Activated naive CD4-positive, alpha-beta T cell (primary cell): ENCODE data around the gene ZNF732.
"Not testable (repeated sequence)": the region's sequence is repeated elsewhere in the genome, so short reads cannot be mapped to it uniquely, and the experiment has no call there.

Source experiments
- DNase-seq, 4 experiments: peaks; one replicate each; lab custom pipeline; 2025; lab: John Stamatoyannopoulos, UW

The ZNF732 gene

DNA sequence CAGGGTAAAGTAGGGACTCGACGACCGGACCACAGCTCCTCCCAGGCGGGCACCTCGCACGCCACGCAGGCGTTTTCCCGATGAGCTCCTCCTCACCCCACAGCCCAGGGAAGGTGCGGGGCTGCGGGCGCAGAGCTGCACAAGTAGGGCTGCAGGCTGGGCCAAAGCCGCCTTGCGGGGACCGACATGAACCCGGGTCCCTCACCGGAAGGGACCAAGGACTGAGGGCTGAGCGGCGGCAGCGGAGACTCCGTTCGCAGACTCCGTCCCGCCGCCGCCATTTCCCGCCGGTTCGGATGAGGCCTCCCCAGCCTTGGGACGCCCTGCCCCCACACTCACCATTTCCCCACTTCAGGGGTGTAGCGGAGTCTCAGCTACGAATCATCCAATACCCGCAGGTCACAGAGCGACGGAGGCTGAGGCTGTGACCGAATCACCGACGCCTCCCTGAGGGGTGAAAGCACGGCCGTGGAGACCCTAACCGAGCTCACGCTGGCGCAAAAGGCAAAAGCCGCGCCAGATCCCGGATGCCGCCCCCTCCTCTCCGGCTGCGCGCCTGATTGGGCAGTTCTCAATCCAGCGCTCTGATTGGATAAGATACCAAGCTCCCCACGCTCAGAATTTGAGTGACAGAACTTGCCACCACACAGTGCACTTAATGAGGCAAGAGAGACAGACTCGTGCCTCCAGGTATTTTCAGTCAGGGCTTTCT is at the start of gene ZNF732:
TSS of gene ZNF732 (minus strand) at position 506 of the 712 bp plus-strand sequence. CDS start at position 342, 164 bp downstream.
- no peak for DNase-seq

DNA sequence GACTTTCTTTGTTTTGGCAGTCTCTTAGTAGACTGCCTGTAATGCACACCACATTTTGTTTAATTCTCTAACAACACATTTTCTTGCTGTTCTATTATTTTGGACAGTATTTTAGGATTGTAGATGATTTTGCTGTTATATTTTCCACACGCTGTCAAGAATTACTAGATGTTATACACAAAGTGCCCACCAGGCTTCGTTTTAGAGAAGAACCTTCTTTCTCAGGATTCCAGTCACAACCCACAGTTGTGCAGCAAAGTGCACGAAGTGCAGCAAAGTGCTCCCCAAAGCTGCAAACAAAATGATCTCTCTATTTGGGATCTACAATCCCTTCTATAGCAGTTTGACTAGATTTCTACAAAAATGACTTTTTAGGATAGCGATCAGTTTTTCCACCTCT is 34.7 kb upstream of the ZNF732 start:
- no peak for DNase-seq

- DNase-seq: no peak
These were observed 33.5 kb upstream of the ZNF732 start for GRCh38 chr4:338759-339097.

- DNase-seq: peak in 3 of 4 experiments; percentile 37 to 68 (median 64)
These were observed 32.9 kb upstream of the ZNF732 start for GRCh38 chr4:337932-338758.

- peak; percentile 80 to 86 (median 82) for DNase-seq
These were observed 32.1 kb upstream of the ZNF732 start, which contains the start of gene ZNF141 for GRCh38 chr4:337143-337931. ZNF141 (plus strand) TSS chr4:337814; CDS start chr4:337984, 170 bp downstream.

GRCh38 chr4:336893-337142 is 31.5 kb upstream of the ZNF732 start:
- peak in 1 of 4 experiments; percentile 47 for DNase-seq

DNA sequence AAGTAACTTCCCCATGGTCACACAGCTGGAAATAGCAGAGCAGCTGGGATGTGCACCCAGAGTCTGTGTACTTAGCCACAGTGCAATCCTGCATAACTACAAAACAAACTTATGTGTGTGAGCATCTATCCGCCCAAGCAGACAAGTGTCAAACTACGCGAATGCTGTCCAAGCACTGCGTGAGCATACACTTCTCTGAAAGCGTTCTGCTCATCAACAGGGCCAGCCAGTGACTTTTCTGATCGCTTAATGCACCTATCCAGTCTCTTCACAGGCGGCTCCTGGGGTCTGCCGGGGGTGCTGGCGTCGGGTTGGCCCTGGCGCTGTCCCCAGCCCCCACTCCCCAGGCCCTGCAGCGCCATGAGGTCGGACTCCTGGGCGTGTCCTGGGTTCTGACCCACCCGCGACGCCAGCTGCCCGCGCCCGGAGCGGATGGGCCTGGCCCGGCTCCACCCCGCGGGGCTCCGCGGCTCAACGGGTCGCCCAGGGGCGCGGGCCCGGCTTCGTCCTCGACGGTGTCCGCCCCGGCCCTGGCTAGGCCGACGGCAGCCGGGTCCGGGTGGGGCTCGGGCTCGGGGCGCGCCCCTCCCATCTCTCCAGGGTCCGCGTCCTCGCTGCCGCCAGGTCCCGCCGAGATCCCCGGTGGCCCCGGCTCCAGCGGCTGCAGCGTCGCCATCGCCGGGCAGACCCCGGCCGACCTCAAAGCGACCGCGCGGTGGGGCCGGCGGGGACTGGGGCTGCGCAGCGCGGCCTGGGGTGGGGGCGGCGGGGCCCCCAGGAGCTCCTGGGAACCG is 31.0 kb upstream of the ZNF732 start:
- DNase-seq: no peak

GRCh38 chr4:335515-335914 is 30.2 kb upstream of the ZNF732 start:
- no peak for DNase-seq

DNA sequence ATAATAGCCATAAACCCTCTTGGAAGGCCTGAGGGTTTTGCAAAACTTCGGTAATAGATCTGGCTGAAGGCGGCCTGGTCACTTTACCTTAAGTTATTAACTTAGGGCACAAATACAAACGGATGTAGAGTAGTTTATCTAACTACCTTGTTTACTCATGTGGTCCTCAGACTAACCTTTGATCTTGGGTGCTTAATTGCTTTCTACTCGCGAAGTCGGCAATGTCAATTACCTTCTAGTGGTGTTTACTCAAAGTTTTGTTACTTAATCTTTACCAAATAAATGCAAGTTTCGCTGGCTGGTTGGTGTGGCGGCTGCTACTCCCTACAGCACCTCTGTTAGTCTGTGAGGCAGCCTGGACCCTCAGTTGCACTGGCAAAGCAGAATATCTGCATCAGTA is 23.5 kb upstream of the ZNF732 start:
- DNase-seq: no peak

DNA sequence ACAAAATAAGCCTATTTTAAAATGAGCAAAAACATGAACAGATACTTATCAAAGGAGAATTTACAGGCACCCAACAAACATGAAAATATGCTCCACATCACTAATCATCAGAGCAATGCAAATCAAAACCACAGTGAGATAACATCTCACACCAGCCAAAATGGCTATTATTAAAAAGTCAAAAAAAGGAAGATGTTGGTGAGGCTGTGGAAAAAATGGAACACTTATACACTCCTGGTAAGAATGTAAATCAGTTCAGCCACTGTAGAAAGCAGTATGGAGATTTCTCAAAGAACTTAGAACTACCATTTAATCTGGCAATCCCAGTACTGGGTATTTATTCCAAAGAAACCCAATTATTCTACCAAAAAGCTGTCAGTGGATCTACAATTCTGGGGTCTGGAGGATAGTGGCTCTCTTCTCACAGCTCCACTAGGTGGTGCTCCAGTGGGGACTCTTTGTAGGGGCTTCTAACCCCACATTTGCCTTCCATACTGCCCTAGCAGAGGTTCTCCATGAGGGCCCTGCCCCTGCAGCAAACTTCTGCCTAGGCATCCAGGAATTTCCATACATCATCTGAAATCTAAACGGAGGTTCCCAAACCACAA is 9.1 kb upstream of the ZNF732 start:
- no peak for DNase-seq

- no peak for DNase-seq
These were observed 4.5 kb upstream of the ZNF732 start for GRCh38 chr4:309807-310206.

DNA sequence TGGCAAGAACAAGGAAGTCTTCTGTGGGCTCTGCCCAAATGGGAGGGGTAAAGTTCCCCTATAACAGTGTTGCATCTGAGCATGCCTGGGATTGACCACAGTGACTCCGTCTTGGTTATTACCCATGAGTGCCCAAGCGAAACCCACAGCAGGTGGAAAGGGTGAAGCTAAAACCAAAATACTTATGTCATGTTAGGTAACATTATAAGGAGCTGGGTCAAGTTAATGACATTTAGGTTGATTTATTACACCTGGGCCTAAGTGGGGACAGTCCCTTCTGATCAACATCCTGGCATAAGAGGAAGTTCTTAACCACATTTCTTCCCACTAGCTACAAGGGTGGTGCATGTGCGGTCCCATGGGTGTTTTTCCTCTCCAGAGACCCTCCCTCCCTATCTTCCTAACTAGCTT is 1.3 kb upstream of the ZNF732 start:
- no peak for DNase-seq

- not testable (repeated sequence) for DNase-seq
These were observed 758 bp downstream of the ZNF732 start for GRCh38 chr4:304516-304915.

DNA sequence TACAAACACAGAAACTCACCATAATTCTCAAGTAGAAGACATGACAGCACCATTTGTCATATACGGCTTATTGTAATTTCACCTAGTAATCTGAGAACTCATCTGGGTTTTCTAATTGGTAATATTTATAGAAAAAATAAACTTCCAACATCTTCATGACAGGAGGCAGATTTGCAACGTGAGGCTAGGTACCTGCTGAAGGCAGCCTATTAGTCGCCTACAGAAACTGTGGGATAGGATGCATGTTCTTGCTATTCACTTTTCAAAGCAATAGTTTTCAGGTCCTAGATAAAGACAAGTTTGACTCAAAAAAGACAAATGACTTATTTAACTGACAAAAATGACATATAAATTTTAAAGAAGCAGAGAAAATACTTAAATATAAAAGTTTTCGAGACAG is 2.9 kb downstream of the ZNF732 start:
- DNase-seq: no peak

DNA sequence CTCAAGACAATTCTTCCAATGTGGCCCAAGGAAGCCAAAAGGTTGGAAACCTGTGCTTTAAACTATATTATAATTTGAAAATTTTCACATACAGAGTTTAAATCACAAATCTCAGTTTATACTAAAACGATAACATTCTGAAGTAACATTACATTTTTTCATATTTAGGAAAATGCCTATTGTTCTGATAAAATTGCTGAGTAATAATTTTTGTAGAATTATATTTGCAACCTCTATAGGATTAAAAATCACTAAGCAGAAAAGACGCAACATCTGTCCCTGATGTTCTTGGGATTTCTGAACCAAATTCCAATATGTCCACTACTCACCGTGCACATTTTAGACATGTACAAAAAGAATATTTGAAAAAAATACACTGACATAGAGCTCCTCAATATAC is 10.5 kb downstream of the ZNF732 start:
- no peak for DNase-seq

DNA sequence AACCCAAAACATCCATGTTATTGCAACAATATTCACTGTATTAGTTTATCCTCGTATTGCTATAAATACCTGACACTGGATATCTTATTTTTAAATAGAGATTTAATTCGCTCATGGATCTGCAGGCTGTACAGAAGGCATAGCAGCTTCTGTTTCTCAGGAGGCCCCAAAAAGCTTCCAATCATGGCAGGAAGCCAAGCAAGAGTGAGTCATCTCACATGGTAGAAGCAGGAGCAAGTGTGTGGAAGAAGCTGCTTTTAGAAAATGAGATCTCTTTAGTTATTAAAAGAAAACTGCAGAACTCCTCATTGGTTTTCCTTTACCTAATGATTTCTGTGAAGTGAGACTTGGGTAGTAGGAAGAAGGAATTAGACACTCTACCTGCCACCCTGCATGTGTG is 16.4 kb downstream of the ZNF732 start:
- no peak for DNase-seq

- DNase-seq: no peak
These were observed 31.8 kb downstream of the ZNF732 start for GRCh38 chr4:273309-274017.

GRCh38 chr4:271492-272103 is 33.7 kb downstream of the ZNF732 start:
- DNase-seq: no peak

GRCh38 chr4:259240-259639 is 46.0 kb downstream of the ZNF732 start:
- DNase-seq: not testable (repeated sequence)

DNA sequence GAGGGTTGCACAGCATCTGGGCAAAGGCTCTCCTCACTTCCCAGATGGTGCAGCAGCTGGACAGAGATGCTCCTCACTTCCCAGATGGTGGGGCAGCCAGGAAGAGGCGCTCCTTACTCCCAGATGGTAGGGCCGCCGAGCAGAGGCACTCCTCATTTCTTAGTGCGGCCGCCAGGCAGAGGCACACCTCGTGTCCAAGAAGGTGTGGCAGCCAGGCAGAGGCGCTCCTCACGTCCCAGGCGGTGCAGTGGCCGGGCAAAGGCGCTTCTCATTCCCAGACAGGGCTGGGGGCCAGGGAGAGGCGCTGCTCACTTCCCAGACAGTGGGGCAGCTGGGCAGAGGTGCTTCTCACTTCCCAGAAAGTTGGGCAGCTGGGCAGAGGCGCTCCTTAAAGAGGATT is 48.8 kb downstream of the ZNF732 start:
- DNase-seq: no peak
